Right atrium auricular region (tissue), 2 donors: ENCODE data around the gene ACYP2. TPM values are rescaled to one million over a fixed set of nuclear protein-coding genes. Genes with fewer than 3 reads are reported as not detected.

Experiments
- DNase-seq: peaks from one replicate; pipeline ENCODE4 v3.0.0-alpha.2; 2019; ENCODE audit warnings: low spot score
- H3K27ac ChIP-seq, 2 donors: fragments of 200-600 bp; sonication (generic); 1 replicate in 1 of 2; 2 replicates in 1 of 2; pipeline ENCODE4 v1.5.1; 2016 to 2019
- H3K27me3 ChIP-seq, 2 donors: fragments of 200-600 bp; sonication (generic); one replicate each; pipeline versions ENCODE4 v1.5.1 to v1.6.0; 2017 to 2019
- H3K36me3 ChIP-seq: fragments of 200-600 bp; sonication (generic); one replicate; pipeline ENCODE4 v1.5.1; 2016
- H3K4me1 ChIP-seq, 2 donors: fragments of 200-600 bp; sonication (generic); one replicate each; pipeline versions ENCODE4 v1.5.1 to v1.6.0; 2017 to 2019
- H3K4me3 ChIP-seq, 2 donors: fragments of 200-600 bp; sonication (generic); 1 replicate in 1 of 2; 2 replicates in 1 of 2; pipeline ENCODE4 v1.5.1; 2017 to 2019; ENCODE audit warnings: mild to moderate bottlenecking in 1 of 2, moderate library complexity in 1 of 2
- H3K9me3 ChIP-seq, 2 donors: fragments of 200-600 bp; sonication (generic); one replicate each; pipeline ENCODE4 v1.5.1; 2019
- total RNA-seq, 2 donors: library from RNA; depleted of rRNA; stranded (reverse); fragments of >200 nt; gene quantifications; one replicate each; pipeline ENCODE4 v1.1.0, GENCODE V29; 2016
- TF ChIP-seq, protein P1 (sequence below), 2 donors: fragments of 200-600 bp; sonication (generic); IDR thresholded peaks; one replicate each; pipeline ENCODE4 v1.5.1; 2019; ENCODE audit warnings: antibody characterized with exemption in 2 of 2

The ACYP2 gene
- total RNA-seq, 2 donors from 2014 or later: 32.7 to 48.1 TPM

DNA sequence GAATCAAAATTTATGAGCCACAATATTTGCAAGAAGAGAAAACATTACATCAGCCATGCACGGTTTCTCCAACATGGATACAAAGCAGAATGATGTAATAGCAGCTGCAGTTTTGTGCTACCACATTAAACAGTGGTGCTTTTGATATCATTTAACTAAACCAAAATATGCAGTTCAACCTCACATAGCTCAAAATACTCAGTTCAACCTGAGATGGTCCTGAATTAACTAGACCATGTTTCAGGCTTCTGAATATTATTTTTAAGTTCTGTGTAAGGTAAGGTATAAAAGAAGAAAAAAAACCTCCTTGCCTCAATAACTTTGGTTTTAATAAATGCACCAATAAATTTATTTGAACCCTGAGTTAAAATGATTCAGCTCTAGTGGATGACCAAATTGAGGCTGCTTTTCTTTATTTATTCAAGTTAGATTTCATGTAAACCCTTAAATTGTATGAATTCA, 159.4 kb downstream of the ACYP2 start:
- peak overlapping the region in 1 of 2 donors; percentile 32 for H3K27ac ChIP-seq
- no peak overlapping the region for H3K4me3 ChIP-seq
- TF ChIP-seq, protein P1, sequence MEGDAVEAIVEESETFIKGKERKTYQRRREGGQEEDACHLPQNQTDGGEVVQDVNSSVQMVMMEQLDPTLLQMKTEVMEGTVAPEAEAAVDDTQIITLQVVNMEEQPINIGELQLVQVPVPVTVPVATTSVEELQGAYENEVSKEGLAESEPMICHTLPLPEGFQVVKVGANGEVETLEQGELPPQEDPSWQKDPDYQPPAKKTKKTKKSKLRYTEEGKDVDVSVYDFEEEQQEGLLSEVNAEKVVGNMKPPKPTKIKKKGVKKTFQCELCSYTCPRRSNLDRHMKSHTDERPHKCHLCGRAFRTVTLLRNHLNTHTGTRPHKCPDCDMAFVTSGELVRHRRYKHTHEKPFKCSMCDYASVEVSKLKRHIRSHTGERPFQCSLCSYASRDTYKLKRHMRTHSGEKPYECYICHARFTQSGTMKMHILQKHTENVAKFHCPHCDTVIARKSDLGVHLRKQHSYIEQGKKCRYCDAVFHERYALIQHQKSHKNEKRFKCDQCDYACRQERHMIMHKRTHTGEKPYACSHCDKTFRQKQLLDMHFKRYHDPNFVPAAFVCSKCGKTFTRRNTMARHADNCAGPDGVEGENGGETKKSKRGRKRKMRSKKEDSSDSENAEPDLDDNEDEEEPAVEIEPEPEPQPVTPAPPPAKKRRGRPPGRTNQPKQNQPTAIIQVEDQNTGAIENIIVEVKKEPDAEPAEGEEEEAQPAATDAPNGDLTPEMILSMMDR (IDR thresholded peaks at IDR 0.05): no peak
- H3K4me1 ChIP-seq: no peaks in the 10 kb centered on the region
- no peaks in the 10 kb centered on the region for H3K27me3 ChIP-seq
- H3K9me3 ChIP-seq: no peaks in the 10 kb centered on the region
- no peaks in the 10 kb centered on the region for H3K36me3 ChIP-seq
- DNase-seq: no peak

DNA sequence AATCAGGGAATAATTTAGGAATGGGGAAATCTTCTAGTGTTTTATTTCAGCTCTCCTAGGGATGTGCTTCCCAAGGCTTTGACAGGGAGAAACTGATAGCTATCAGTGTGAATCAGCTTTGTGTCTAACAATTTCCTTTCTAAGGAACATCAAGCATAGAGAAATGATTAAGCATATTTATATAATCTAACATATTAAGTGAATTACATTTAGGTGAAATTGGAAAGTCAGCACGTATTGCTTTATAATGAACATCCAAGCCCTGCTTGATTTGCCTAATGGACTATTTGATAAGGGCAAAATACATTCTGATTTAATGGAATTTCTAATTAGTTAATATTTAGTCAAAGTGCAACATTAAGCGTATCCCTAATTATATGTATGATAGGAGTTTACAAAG, 160.1 kb downstream of the ACYP2 start:
- Histone ChIP-seq H3K27ac (peak overlapping the region in 1 of 2 donors; percentile 32), H3K27me3 (no peaks in the 10 kb centered on the region), H3K36me3 (no peaks in the 10 kb centered on the region), H3K4me3 (no peak overlapping the region), H3K4me1 (no peaks in the 10 kb centered on the region), H3K9me3 (no peaks in the 10 kb centered on the region)
- TF ChIP-seq, protein P1 (IDR thresholded peaks at IDR 0.05): no peak
- no peak for DNase-seq

DNA sequence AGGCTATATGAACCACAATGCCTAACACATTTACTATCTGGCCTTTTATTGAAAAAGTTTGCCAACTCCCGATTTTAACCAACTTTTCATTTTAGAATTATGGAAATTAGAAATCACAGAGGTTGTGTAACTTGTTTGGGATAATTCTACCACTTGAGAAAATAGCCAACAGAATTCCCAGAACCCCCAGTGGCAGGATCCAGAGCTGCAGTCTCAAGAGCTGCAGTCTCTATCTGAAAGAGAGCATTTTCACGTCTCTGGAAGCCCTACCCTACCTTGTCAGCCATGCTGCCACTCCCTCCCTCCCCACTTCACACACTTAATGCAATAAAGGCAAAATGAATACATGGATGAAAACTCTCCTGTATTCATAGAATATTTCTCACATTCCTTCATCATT, 164.0 kb downstream of the ACYP2 start:
- H3K9me3 ChIP-seq: no peaks in the 10 kb centered on the region
- no peak overlapping the region for H3K4me3 ChIP-seq
- TF ChIP-seq, protein P1 (IDR thresholded peaks at IDR 0.05): peak in 1 of 2 donors; percentile 22
- H3K4me1 ChIP-seq: no peaks in the 10 kb centered on the region
- H3K27me3 ChIP-seq: no peaks in the 10 kb centered on the region
- no peak overlapping the region for H3K27ac ChIP-seq
- no peaks in the 10 kb centered on the region for H3K36me3 ChIP-seq
- DNase-seq: no peak

DNA sequence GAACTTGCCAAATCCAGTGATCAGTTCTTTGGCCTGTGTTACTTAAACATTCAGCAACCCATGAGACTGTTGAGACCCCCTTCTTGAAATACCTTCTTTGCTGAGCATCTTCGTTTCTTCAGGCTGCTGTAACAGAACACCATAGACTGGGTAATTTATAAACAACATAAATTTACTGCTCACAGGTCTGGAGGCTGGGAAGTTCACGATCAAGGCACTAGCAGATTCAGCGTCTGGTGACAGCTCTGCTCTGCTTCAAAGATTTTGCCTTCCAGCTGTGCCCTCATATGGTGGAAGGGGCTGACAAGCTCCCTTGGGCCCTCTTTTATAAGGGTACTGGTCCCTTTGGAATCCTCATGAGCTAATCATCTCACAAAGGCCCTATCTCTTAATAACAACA, 169.4 kb downstream of the ACYP2 start:
- no peaks in the 10 kb centered on the region for H3K4me1 ChIP-seq
- TF ChIP-seq, protein P1 (IDR thresholded peaks at IDR 0.05): no peak
- DNase-seq: no peak
- no peak overlapping the region for H3K27ac ChIP-seq
- no peaks in the 10 kb centered on the region for H3K9me3 ChIP-seq
- no peaks in the 10 kb centered on the region for H3K36me3 ChIP-seq
- no peaks in the 10 kb centered on the region for H3K27me3 ChIP-seq
- H3K4me3 ChIP-seq: no peak overlapping the region

DNA sequence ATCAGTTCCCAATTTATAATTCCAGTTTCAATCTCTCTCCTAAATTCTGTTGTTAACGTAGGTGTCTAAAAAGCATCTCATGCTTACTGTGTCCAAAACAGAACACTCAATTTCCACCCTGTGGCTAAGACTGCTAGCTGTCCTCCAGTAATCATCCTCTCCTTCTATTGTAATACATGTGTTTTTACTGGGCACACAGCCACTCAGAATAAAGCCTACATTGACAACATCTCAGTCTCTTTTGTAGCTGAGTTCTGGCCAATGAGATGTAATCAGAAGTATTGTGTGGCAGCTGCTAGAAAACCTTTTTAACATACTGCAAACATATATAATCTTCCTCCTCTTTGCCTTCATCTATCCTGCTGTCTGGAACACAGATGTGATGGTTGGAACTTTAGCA, 170.0 kb downstream of the ACYP2 start:
- Histone ChIP-seq H3K36me3 (no peaks in the 10 kb centered on the region), H3K4me1 (no peaks in the 10 kb centered on the region), H3K9me3 (no peaks in the 10 kb centered on the region), H3K27me3 (no peaks in the 10 kb centered on the region), H3K27ac (no peak overlapping the region), H3K4me3 (no peak overlapping the region)
- TF ChIP-seq, protein P1 (IDR thresholded peaks at IDR 0.05): no peak
- no peak for DNase-seq

DNA sequence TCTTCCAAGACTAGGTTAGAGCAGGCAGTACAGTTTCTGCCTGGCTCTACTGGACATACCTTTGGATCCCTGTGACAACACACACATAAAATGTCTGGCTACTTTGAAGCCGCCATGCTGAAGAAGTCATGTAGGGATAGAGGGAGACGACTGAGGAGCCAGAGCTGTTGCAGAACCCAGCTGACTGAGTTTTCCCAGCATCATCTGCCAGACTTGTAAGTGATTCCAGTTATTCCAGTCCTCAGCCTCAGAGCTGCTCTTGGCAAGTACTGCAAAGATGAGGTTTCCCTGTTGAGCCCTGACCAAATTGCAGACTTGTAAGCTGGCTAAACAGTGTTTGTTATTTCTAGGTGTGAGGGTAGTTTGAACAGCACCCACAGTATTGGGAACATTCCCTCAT, 172.1 kb downstream of the ACYP2 start:
- peak overlapping the region in 1 of 2 donors; percentile 1 for H3K27ac ChIP-seq
- H3K9me3 ChIP-seq: no peaks in the 10 kb centered on the region
- no peaks in the 10 kb centered on the region for H3K27me3 ChIP-seq
- H3K4me1 ChIP-seq: no peaks in the 10 kb centered on the region
- DNase-seq: peak; percentile 61
- no peak overlapping the region for H3K4me3 ChIP-seq
- H3K36me3 ChIP-seq: no peaks in the 10 kb centered on the region
- TF ChIP-seq, protein P1 (IDR thresholded peaks at IDR 0.05): no peak
